HEK293 (cell line): ENCODE measurements around the gene CDC14B.

Source experiments
- HOXA7 ChIP-seq: sonication (generic); formaldehyde crosslinking; IDR thresholded peaks from 2 replicates; pipeline ENCODE4 v1.8.1; 2022; ENCODE audit warnings: missing genetic modification reagents, borderline replicate concordance
- SETDB1 ChIP-seq: IDR thresholded peaks from one replicate; pipeline ENCODE4 v1.6.1; 2017; ENCODE audit warnings: mild to moderate bottlenecking, low read length, moderate library complexity, mixed read lengths; ENCODE audit not compliant: insufficient read length
- ZNF112 ChIP-seq: fragments of 450-650 bp; formaldehyde crosslinking; IDR thresholded peaks from 2 replicates; pipeline ENCODE4 v1.5.0; 2017; ENCODE audit warnings: missing biosample characterization, missing genetic modification characterization
- ZNF423 ChIP-seq: fragments of 450-650 bp; formaldehyde crosslinking; IDR thresholded peaks from 2 replicates; pipeline ENCODE4 v1.5.1; 2016; ENCODE audit warnings: missing biosample characterization, missing genetic modification characterization
- TF ChIP-seq, protein P1 (sequence below): fragments of 450-650 bp; formaldehyde crosslinking; IDR thresholded peaks from 2 replicates; pipeline ENCODE4 v1.5.1; 2016; ENCODE audit warnings: missing biosample characterization, missing genetic modification characterization

DNA sequence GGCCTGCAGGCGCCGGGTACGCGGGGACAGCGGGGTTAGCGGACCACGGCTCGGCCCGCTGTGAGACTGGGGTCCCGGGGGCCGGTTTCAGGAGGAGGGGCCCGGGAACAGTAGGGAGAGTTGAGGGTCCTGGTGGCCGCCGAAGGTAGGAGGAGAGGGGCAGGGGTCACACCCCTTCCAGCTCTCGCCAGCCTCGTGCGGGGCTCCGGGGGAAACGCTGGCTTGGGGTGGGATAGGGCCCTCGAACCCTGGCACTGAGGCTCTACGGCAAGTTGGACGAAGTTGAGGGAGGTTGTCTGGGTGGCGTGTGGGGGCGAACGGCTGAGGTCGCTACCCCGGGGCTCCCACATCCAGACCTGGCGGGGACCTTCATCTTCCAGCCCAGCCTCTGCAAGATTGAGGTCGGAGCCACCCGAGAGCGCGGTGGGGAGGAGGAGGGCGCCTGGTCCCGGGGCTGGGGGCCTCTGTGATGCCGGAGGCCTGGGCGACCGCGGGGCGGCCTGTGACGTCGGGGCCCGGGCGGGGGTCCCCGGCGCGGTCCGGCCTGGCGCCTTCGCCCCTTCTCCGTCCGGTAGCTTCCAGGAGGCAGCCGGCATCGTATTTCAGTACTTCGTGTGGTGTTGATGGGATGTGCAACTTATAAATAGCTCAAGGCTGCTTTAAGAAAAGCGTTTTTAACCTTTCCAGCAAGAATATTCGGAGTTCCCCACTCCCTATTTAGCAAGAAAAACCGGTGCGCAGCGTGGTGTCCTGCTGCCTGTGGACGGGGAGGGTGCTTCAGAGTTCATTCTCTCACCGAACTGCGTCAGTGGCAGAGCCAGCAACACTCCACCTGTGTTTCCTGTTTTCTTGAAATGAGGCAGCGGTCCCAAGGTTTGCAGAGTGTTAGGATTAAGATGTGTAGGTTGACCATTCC lies 168.8 kb downstream of the CDC14B start:
- TF ChIP-seq, protein P1, sequence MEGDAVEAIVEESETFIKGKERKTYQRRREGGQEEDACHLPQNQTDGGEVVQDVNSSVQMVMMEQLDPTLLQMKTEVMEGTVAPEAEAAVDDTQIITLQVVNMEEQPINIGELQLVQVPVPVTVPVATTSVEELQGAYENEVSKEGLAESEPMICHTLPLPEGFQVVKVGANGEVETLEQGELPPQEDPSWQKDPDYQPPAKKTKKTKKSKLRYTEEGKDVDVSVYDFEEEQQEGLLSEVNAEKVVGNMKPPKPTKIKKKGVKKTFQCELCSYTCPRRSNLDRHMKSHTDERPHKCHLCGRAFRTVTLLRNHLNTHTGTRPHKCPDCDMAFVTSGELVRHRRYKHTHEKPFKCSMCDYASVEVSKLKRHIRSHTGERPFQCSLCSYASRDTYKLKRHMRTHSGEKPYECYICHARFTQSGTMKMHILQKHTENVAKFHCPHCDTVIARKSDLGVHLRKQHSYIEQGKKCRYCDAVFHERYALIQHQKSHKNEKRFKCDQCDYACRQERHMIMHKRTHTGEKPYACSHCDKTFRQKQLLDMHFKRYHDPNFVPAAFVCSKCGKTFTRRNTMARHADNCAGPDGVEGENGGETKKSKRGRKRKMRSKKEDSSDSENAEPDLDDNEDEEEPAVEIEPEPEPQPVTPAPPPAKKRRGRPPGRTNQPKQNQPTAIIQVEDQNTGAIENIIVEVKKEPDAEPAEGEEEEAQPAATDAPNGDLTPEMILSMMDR (tag by site-specific recombination): no peak
- no peak for TF ChIP-seq SETDB1
- no peak for TF ChIP-seq ZNF112
- TF ChIP-seq ZNF423 (tag by site-specific recombination): no peak
- TF ChIP-seq HOXA7 (CRISPR knock-in tag): no peak
